SK-N-SH (cell line): ENCODE measurements around the gene STX3. TPM values are rescaled to one million over a fixed set of nuclear protein-coding genes. Genes with fewer than 3 reads are reported as not detected.

Experiments used
- CTCF ChIA-PET: fragments of 300-600, 350-600 bp; formaldehyde crosslinking; extraction: SDS; loops from one replicate; lab custom pipeline; 2021; lab: Yijun Ruan, JAX
- POLR2A ChIA-PET: fragments of 350-600 bp; sonication (Branson Sonifier 250); formaldehyde crosslinking; extraction: SDS; loops from one replicate; lab custom pipeline; 2020; ENCODE audit warnings: antibody characterized with exemption, inconsistent platforms; lab: Yijun Ruan, JAX
- DNase-seq: peaks from one replicate; pipeline ENCODE4 v3.0.0; 2012
- H2AFZ ChIP-seq: fragments of 200-600 bp; sonication (generic); 2 replicates; pipeline ENCODE4 v1.8.1; 2016; ENCODE audit warnings: antibody characterized with exemption, mild to moderate bottlenecking, low read depth
- H3F3A ChIP-seq: fragments of 200-600 bp; sonication (generic); replicated peaks from 2 replicates; pipeline ENCODE3; 2016; ENCODE audit warnings: antibody characterized with exemption, mild to moderate bottlenecking; ENCODE audit not compliant: insufficient read depth
- H3K27ac ChIP-seq, 2 experiments: fragments of 200-500 bp in 1 of 2; fragments of 200-600 bp in 1 of 2; sonication (Bioruptor generic) in 1 of 2; sonication (generic), shearing (Covaris generic) in 1 of 2; 2 replicates each; pipeline versions ENCODE4 v1.5.1 to v1.6.1; 2014 to 2016; ENCODE audit warnings: low read depth in 2 of 2, inconsistent platforms in 1 of 2, low read length in 1 of 2, mild to moderate bottlenecking in 1 of 2, mixed read lengths in 1 of 2
- H3K27me3 ChIP-seq: fragments of 200-600 bp; sonication (generic), shearing (Covaris generic); 2 replicates; pipeline ENCODE4 v1.6.1; 2016; ENCODE audit warnings: mixed run types; ENCODE audit not compliant: insufficient read depth
- H3K36me3 ChIP-seq, 2 experiments: fragments of 200-500 bp in 1 of 2; fragments of 200-600 bp in 1 of 2; sonication (Bioruptor generic) in 1 of 2; sonication (generic) in 1 of 2; replicated peaks in 1 of 2; 2 replicates each; pipeline versions ENCODE3 to v1.5.1; 2014 to 2016; ENCODE audit warnings: low read length in 1 of 2, mild to moderate bottlenecking in 1 of 2; ENCODE audit not compliant: insufficient read depth in 2 of 2, control insufficient read depth in 1 of 2
- H3K4me1 ChIP-seq, 2 experiments: fragments of 200-500 bp in 1 of 2; fragments of 200-600 bp in 1 of 2; sonication (Bioruptor generic) in 1 of 2; sonication (generic), shearing (Covaris generic) in 1 of 2; 2 replicates each; pipeline versions ENCODE4 v1.5.1 to v1.6.1; 2014 to 2016; ENCODE audit warnings: low read depth in 1 of 2, low read length in 1 of 2, mixed run types in 1 of 2; ENCODE audit not compliant: insufficient read depth in 2 of 2, control insufficient read depth in 1 of 2
- H3K4me2 ChIP-seq: fragments of 200-600 bp; sonication (generic), shearing (Covaris generic); 2 replicates; pipeline ENCODE4 v1.6.1; 2017; ENCODE audit warnings: mixed run types
- H3K4me3 ChIP-seq, 2 experiments: fragments of 200-500 bp in 1 of 2; fragments of 200-600 bp in 1 of 2; sonication (Bioruptor generic) in 1 of 2; sonication (generic), shearing (Covaris generic) in 1 of 2; 2 replicates each; pipeline versions ENCODE4 v1.5.1 to v1.8.1; 2014 to 2016; ENCODE audit warnings: low read depth in 2 of 2, inconsistent platforms in 1 of 2, low read length in 1 of 2, mild to moderate bottlenecking in 1 of 2, mixed read lengths in 1 of 2, moderate library complexity in 1 of 2
- H3K79me2 ChIP-seq: fragments of 200-600 bp; sonication (generic); 2 replicates; pipeline ENCODE4 v1.8.1; 2017; ENCODE audit warnings: mild to moderate bottlenecking; ENCODE audit not compliant: insufficient read depth
- H3K9ac ChIP-seq: fragments of 200-600 bp; sonication (generic); 2 replicates; pipeline ENCODE4 v1.6.1; 2017; ENCODE audit warnings: mixed run types
- H3K9me2 ChIP-seq: fragments of 200-600 bp; sonication (generic); 2 replicates; pipeline ENCODE4 v1.6.1; 2017; ENCODE audit warnings: mixed run types
- H3K9me3 ChIP-seq: fragments of 200-600 bp; sonication (generic); 2 replicates; pipeline ENCODE4 v1.6.1; 2017; ENCODE audit warnings: mixed run types, mild to moderate bottlenecking, moderate library complexity
- H4K20me1 ChIP-seq: fragments of 200-600 bp; sonication (generic); 2 replicates; pipeline ENCODE4 v1.6.1; 2017; ENCODE audit warnings: mild to moderate bottlenecking, mixed run types; ENCODE audit not compliant: insufficient read depth
- CHD2 ChIP-seq: fragments of 150-350 bp; IDR thresholded peaks from 2 replicates; pipeline ENCODE4 v1.6.1; 2018; ENCODE audit warnings: low read length; ENCODE audit not compliant: partially characterized antibody
- ELF1 ChIP-seq: IDR thresholded peaks from 2 replicates; pipeline ENCODE4 v1.4.0; 2012
- FOXJ3 ChIP-seq: sonication (generic); formaldehyde crosslinking; IDR thresholded peaks from 2 replicates; pipeline ENCODE4 v1.5.1; 2020; ENCODE audit warnings: mild to moderate bottlenecking, missing genetic modification reagents
- FOXM1 ChIP-seq: IDR thresholded peaks from 2 replicates; pipeline ENCODE4 v1.4.0; 2012; ENCODE audit warnings: low read depth, mild to moderate bottlenecking
- MEF2A ChIP-seq: IDR thresholded peaks from 2 replicates; pipeline ENCODE4 v1.4.0; 2012; ENCODE audit warnings: low read depth, borderline replicate concordance
- NFIC ChIP-seq: IDR thresholded peaks from 2 replicates; pipeline ENCODE4 v1.4.0; 2012; ENCODE audit warnings: borderline replicate concordance
- RCOR1 ChIP-seq: fragments of 150-350 bp; IDR thresholded peaks from 2 replicates; pipeline ENCODE4 v1.6.1; 2017; ENCODE audit warnings: antibody characterized with exemption, low read length
- RFX5 ChIP-seq: IDR thresholded peaks from 2 replicates; pipeline ENCODE4 v1.6.1; 2012; ENCODE audit warnings: mild to moderate bottlenecking, improper control_type of control experiment, low read length
- RXRA ChIP-seq: IDR thresholded peaks from 2 replicates; pipeline ENCODE4 v1.4.0; 2012; ENCODE audit warnings: low read depth, mild to moderate bottlenecking, borderline replicate concordance
- SIN3A ChIP-seq: IDR thresholded peaks from 2 replicates; pipeline ENCODE4 v1.6.1; 2012; ENCODE audit warnings: low read depth, mild to moderate bottlenecking, low read length, moderate library complexity, borderline replicate concordance
- TAF1 ChIP-seq: IDR thresholded peaks from 2 replicates; pipeline ENCODE4 v1.6.1; 2012; ENCODE audit warnings: low read depth, mild to moderate bottlenecking, low read length, moderate library complexity, borderline replicate concordance
- TEAD4 ChIP-seq: IDR thresholded peaks from 2 replicates; pipeline ENCODE4 v1.4.0; 2012; ENCODE audit warnings: mild to moderate bottlenecking, borderline replicate concordance; ENCODE audit not compliant: insufficient read depth
- YY1 ChIP-seq: IDR thresholded peaks from 2 replicates; pipeline ENCODE4 v1.4.0; 2012; ENCODE audit warnings: low read depth, mild to moderate bottlenecking
- WGBS: methylation state at CpG from one replicate; pipeline ENCODE4 v1.1.6; 2017; ENCODE audit warnings: low lambda C conversion rate; 5-methylcytosine and 5-hydroxymethylcytosine counted together
- polyA plus RNA-seq, 3 experiments: library from polyadenylated mRNA; depleted of rRNA; stranded (reverse); fragments of >200 nt; gene quantifications; 2 replicates each; pipeline ENCODE4 v1.2.3, GENCODE V29; 2012
- TF ChIP-seq, protein P1 (sequence below): fragments of 150-350 bp; IDR thresholded peaks from 2 replicates; pipeline ENCODE4 v1.6.1; 2016; ENCODE audit warnings: mild to moderate bottlenecking, low read depth, low read length

STX3 gene
- polyA plus RNA-seq, 1 of the 3 experiments (the other 2 are of a cell fraction), result 21.4 TPM

DNA sequence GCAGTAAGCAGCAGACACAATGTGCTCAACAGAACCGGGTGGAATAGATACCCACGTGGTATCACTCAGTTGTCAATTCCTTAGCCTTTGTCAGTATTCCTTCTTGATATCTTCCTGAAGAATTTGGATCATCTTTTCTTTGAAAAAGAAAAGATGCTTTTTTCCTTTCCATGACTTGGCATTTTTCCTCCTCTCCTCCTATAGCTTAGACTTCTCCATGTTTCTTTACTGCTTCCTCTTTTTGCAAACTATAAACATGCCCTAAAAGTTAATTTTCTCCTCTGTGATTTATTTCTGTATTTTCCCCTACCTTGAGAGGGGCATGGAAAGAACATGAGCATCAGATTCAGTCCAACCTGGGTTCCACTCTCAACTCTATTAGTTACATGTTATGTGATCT lies 78.4 kb downstream of the STX3 start (continued):
- no peak for TF ChIP-seq RCOR1

DNA sequence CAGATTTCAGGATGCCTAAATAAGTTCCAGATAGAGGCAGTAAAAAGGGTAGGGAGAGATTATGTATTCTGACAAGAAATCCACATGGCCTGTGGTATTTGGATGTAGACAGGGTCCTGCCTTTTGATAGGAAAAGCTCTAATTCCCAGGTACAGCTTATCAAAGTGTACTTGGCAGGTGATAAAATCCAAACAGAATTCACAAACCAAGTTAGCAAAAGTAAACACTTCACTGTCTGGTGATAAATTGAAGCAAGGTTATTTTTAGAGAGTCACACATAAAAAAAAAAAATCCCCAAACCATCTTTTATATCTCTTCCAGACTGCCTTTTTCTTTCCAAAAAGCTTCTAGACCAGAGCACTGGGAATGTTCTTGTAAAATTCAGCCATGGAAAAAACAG lies 84.4 kb downstream of the STX3 start:
- Histone ChIP-seq H3K79me2 (no peaks in the 10 kb centered on the region), H3K9ac (no peak overlapping the region), H3K27ac (no peak overlapping the region), H3K4me1 (no peaks in the 10 kb centered on the region), H3K9me3 (no peaks in the 10 kb centered on the region), H3F3A (no peaks in the 10 kb centered on the region), H3K4me3 (no peak overlapping the region), H3K36me3 (no peaks in the 10 kb centered on the region), H4K20me1 (no peaks in the 10 kb centered on the region), H3K27me3 (no peaks in the 10 kb centered on the region; the same call in 1 of the 2 replicates)
- ChIA-PET CTCF (no interaction called here), POLR2A (no interaction called here)
- DNase-seq, result no peak
- TF ChIP-seq MEF2A (no peak), SIN3A (no peak), TEAD4 (no peak), CHD2 (no peak), FOXJ3 (CRISPR knock-in tag) (no peak), TAF1 (no peak)
- TF ChIP-seq, protein P1, sequence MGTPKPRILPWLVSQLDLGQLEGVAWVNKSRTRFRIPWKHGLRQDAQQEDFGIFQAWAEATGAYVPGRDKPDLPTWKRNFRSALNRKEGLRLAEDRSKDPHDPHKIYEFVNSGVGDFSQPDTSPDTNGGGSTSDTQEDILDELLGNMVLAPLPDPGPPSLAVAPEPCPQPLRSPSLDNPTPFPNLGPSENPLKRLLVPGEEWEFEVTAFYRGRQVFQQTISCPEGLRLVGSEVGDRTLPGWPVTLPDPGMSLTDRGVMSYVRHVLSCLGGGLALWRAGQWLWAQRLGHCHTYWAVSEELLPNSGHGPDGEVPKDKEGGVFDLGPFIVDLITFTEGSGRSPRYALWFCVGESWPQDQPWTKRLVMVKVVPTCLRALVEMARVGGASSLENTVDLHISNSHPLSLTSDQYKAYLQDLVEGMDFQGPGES, result no peak
- TF ChIP-seq, all 33 proteins: peak for 0
- H3K4me2 ChIP-seq, result no peak overlapping the region
- no peak overlapping the region for H2AFZ ChIP-seq
- no peaks in the 10 kb centered on the region for H3K9me2 ChIP-seq

DNA sequence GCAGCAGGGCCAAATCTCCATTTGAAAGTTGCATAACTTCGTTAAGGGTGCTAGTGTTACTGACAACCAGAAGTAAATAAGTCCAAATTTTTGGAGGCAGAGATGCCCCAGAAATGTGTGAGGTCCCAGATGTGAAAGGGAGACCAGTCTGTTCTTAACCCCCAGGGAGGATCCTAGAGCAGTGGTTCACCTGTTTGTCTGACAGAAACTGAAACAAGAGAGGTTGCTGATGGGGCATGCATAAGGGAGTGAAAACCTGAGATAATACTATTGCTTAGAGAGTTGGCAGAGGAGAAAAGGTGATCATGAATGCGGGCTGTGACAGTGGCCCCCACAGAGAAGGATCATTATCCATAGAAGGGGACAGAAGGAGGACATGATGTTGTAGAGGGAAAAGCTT lies 86.3 kb downstream of the STX3 start:
- Histone ChIP-seq H3K4me1 (no peaks in the 10 kb centered on the region), H3K27me3 (no peaks in the 10 kb centered on the region; the same call in 1 of the 2 replicates), H3K9me2 (no peaks in the 10 kb centered on the region), H4K20me1 (no peaks in the 10 kb centered on the region), H3K79me2 (no peaks in the 10 kb centered on the region), H3K4me3 (no peak overlapping the region), H2AFZ (no peak overlapping the region), H3K27ac (no peak overlapping the region), H3K9me3 (no peaks in the 10 kb centered on the region), H3F3A (no peaks in the 10 kb centered on the region), H3K36me3 (no peaks in the 10 kb centered on the region), H3K4me2 (no peak overlapping the region), H3K9ac (no peak overlapping the region)
- CTCF ChIA-PET, result no interaction called here
- no peak for DNase-seq
- WGBS, result 39% methylated on average over 2 of the region's 2 CpGs
- no peak for TF ChIP-seq RFX5
- no peak for TF ChIP-seq ELF1
- no peak for TF ChIP-seq TAF1
- no peak for TF ChIP-seq YY1
- TF ChIP-seq RXRA, result no peak
- no peak for TF ChIP-seq TEAD4
- no peak for TF ChIP-seq FOXM1
- TF ChIP-seq NFIC, result no peak
- POLR2A ChIA-PET, result no interaction called here
